GM21529 (cell line): Measurements from ENCODE around the gene HAGHL.
"Not testable (repeated sequence)": the region's sequence is repeated elsewhere in the genome, so short reads cannot be mapped to it uniquely, and the experiment has no call there.

Experiments used
- ATAC-seq: cut with Tn5 transposase; IDR thresholded peaks from one replicate; pipeline ENCODE4 v1.9.1; 2021; ENCODE audit not compliant: unreplicated experiment

HAGHL gene

DNA sequence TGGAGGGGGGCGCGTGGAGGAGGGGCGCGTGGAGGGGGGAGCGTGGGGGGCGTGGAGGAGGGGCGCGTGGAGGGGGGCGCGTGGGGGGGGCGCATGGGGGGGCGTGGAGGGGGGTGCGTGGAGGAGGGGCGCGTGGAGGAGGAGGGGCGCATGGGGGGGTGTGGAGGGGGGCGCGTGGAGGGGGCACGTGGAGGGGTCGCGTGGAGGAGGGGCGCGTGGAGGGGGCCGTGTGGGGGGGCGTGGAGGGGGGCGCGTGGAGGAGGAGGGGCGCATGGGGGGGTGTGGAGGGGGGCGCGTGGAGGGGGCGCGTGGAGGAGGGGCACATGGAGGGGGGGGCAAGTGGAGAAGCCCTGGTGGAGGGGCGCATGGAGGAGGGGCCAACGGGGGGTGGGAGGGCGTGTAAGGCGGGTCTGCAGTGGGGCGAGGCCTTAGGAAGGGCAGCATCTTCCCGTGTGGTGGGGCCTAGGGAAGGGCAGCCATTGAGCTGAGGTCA lies 40.9 kb downstream of the HAGHL start:
- ATAC-seq = no peak

DNA sequence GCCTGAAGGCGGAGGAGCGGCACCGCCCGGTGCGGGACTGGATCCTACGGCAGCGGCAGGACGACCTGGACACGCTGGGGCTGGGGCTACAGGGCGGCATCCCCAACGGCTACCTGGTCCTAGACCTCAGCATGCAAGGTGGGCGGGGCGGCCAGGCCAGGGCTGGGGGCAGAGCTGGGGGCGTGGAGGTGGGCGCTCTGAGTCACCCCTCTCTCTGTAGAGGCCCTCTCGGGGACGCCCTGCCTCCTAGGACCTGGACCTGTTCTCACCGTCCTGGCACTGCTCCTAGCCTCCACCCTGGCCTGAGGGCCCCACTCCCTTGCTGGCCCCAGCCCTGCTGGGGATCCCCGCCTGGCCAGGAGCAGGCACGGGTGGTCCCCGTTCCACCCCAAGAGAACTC lies 41.5 kb downstream of the HAGHL start:
- no peak for ATAC-seq

DNA sequence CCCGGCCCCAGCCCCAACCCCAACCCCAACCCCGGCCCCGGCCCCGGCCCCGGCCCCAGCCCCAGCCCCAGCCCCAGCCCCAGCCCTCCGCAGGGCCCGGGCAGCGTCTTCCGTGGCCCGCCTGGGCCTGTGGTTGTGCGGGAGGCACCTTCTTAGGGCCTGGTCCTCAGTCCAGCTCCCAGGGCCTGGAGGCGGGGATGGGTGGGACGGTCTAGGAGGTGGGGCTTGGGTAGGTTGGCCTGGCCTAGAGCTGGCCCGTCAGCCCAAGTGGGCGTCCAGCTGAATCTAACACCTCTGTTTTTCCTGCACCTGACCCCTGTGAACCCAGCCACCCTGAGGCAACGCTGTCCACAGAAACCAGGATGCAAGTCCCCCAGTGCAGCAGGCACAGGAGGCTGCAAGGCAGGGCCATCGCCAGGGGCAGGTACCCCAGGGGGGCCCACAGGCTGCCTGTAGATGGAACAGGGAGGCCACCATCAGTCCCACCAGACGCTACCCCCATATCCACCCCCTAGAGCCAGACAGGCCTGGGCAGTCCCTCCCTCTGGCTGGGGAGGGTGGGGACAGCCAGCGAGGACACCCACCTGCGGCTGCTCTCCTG lies 42.4 kb downstream of the HAGHL start:
- no peak for ATAC-seq

DNA sequence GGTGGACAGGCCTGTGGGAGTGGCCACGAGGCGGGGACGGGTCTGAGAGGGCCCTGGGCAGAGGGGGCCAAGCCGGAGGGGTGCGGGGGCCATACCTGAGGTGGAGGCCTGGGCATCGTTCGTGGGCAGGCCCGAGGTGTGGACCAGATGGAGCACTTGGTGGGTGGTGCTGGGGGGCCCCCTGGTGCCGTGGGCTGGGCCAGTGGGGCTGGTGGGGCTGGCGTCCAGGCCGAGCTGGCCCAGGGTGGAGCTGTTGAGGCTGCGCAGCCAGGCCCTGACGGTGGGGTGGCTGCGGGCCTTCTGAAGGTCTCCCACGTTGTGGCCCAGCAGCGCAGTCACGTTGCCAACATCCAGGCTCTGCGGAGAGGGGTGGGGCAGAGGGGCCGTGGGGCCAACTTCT lies 43.0 kb downstream of the HAGHL start:
- ATAC-seq = no peak

DNA sequence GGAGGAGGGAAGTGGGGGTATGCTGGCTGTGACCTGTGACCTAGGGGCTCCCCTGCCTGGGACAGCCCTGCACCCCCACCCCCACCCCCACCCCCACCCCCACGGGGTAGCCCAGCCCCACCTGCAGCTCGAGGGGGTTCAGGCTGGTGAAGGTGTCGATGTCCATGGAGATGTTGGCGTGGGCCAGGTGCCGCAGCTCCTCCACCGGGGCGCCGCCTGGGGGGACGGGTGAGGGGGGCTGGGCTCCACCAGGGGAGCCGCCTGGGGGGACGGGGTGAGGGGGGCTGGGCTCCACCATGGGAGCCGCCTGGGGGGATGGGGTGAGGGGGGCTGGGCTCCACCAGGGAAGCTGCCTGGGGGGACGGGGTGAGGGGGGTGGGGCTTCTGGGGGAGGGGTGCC lies 43.5 kb downstream of the HAGHL start:
- no peak for ATAC-seq

DNA sequence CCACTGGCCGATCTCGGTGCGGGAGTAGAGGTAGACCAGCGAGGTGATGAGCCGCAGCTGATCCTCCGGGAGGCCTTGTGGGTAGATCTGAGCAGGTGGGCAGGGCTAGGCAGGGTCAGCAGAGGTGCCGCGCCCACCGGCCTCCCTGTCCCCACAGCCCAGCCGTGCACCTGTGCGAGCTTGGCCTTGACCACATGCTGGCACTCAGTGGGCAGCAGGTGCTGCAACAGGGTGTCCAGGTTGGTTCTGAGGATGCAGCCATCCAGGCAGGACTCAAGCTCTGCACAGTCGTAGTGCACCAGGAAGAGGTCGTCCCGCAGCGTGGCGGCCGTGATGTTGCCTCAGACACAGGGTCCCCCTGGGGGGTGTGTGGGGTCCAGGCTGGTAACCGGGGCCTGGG lies 46.1 kb downstream of the HAGHL start:
- no peak for ATAC-seq

DNA sequence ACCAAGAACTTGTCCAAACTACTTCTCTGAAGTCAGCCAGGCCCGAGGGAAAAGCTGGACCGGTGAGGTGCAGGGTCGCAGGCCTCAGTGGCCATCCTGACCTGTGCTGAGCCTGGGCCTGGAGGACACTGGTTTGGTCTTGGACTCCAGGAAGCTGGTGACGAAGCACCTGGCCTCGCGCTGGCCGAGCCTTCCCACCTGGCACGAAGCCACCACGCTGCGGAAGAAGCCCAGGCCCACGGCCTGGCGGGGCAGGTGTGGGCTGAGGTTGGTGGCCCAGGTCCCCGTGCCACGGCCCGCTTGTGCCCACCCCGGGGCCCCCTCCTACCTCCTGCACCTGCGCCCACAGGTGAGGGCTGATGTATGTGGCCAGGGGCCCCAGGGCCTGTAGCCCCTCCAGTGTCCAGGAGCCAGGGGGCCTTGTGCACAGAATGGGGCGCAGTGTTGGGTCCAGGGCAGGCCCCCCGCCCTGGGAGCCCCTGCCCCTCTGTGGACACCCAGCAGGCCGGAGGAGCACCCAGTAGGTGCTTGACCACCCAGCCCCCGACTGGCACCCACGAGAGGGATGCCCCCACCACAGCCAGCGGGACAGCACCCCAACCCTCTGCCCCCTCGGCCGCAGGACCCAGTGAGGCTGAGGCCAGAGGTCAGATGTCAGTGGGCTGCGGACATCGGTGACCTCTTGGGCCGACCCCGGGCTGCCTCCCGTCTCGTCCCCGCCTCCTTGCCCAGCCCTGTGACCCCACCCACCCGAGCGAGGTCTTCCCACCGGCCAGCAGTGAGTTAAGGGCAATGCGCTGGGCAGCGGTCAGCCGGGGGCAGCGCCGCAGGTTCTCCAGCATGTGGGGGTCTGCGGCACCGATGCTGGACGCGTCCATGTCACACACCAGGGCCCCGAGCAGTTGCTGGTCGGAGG lies 47.4 kb downstream of the HAGHL start:
- ATAC-seq = no peak

DNA sequence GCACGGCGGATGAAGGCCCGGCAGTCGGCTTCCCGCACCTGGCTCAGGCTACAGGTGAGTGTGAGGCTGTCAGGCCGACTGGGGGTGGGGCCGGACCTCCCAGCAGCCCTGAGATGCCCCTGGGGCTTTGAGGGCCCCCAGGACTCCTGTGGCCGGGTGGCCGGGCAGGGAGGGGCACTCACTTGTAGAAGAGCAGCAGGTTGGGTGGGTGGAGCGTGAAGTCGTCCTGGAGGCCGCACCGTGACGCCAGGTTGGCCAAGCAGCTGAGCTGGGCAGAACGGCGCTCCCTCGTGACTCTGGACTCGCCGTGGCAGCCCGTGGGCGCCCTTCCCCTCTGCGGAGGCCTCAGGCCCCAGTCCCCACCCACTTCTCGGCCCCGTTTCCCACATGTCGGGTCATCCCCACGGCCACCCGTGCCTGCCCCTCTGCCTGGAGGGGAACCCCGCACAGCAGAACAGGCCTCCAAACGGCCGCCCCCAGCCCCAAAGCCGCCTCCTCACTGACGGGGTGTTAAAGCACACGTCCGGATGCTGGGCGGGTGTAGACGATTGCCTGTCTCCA lies 48.4 kb downstream of the HAGHL start:
- ATAC-seq = no peak

DNA sequence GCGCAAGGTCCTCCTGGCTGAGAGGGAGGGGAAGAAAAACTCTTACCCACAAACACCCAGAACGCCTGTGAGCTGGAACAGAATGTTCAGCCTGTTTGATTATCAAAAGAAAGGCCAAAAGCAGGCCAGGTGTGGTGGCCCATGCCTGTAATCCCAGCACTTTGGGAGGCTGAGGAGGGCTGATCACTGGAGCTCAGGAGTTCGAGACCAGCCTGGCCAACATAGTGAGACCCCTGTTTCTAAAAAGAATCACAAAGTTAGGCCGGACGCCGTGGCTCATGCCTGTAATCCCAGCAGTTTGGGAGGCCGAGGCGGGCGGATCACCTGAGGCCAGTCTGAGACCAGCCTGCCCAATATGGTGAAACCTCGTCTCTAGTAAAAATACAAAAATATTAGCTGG lies 49.4 kb downstream of the HAGHL start:
- ATAC-seq = not testable (repeated sequence)

DNA sequence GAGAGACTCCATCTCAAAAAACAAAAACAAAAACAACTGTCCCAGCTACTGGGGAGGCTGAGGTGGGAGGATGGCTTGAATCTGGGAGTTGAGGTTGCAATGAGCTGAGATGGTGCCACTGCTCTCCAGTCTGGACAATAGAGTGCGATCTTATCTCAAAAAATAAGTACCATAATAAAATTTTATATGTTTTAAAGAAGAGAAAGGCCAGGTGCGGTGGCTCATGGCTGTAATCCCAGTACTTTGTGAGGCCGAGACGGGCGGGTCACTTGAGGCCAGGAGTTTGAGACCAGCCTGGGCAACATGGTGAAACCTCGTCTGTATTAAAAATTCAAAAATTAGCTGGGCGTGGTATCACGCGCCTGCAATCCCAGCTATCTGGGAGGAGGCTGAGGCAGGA lies 49.9 kb downstream of the HAGHL start:
- no peak for ATAC-seq

DNA sequence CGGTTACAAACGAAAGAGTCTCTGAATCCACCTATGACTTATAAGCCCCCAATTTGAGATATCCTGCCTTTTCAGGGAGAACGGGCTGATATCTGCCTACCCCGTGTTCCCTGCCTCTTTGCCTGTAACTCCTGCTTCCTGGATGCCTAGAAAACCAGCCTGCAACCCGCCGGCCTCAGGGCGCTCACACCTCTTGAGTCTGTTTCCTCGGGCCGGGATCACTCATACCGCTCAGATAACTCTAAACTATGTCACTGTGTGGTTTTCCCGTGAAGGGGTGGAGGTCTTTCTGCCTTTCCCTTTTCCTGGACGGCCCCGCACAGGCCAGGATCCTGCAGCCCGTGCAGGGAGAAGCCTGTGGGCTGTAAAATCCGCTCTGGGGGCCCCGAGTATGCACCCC lies 50.9 kb downstream of the HAGHL start:
- ATAC-seq = no peak

DNA sequence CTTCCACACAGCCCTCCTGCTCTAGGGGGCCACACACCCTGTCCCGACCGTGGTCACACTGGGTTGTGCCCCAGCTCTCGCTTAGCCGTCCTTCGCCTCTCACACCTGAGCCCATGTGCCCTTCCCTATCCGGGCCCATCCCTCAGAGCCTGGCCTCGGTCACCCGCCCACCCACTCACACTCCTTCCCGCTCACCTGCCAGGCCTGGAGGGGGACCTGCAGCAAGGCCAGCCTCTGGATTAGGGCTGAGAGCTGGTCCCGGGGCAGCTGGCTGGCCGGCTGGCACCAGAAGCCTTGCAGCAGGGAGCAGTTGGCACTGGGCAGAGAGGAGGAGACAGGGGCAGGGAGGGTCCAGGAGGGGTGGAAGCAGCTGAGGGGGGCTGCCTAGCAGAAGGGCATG lies 51.5 kb downstream of the HAGHL start:
- no peak for ATAC-seq

DNA sequence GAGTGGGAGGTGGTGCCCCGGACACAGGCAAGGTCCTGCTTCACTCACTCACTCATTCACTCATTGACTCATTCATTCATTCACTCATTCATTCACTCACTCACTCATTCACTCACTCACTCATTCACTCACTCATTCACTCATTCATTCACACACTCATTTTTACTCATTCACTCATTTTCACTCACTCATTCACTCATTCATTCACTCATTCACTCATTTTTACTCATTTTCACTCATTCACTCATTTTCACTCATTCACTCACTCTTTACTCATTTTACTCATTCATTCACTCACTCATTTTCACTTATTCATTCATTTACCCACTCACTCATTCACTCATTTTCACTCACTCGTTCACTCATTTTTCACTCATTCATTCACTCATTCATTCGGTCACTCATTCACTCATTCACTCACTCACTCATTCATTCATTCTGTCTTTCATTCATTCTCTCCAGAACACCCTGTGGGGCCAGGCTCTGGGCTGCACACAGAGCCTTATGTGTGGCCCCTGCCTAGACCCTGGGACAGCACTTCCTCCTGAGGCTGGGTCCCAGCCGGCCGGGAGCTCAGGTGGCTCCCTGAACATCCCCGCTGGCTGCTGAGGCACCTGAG lies 52.1 kb downstream of the HAGHL start:
- no peak for ATAC-seq
